GM19035 (cell line): ENCODE measurements around the gene PPEF1.

Experiments
- ATAC-seq: cut with Tn5 transposase; IDR thresholded peaks from one replicate; pipeline ENCODE4 v1.9.1; 2021; ENCODE audit not compliant: unreplicated experiment

The PPEF1 gene

GRCh38 chrX:18875256-18875878, 167.9 kb downstream of the PPEF1 start:
- ATAC-seq: no peak

GRCh38 chrX:18877469-18877868, 170.0 kb downstream of the PPEF1 start:
- no peak for ATAC-seq
